HG03095 (cell line): Measurements from ENCODE around the gene BRK1.
"Not testable (repeated sequence)": the region's sequence is repeated elsewhere in the genome, so short reads cannot be mapped to it uniquely, and the experiment has no call there.

Experiments
- ATAC-seq: cut with Tn5 transposase; IDR thresholded peaks from one replicate; pipeline ENCODE4 v1.9.1; 2021; ENCODE audit warnings: moderate library complexity; ENCODE audit not compliant: unreplicated experiment

BRK1 gene

GRCh38 chr3:10115326-10116137, at the start of gene BRK1:
TSS of gene BRK1 (plus strand) at chr3:10115675. CDS start at chr3:10115702, 27 bp downstream.
- peak; percentile 89 for ATAC-seq

GRCh38 chr3:10070077-10070476, 45.4 kb upstream of the BRK1 start:
- ATAC-seq = not testable (repeated sequence)

GRCh38 chr3:10074666-10075065, 40.8 kb upstream of the BRK1 start:
- no peak for ATAC-seq

DNA sequence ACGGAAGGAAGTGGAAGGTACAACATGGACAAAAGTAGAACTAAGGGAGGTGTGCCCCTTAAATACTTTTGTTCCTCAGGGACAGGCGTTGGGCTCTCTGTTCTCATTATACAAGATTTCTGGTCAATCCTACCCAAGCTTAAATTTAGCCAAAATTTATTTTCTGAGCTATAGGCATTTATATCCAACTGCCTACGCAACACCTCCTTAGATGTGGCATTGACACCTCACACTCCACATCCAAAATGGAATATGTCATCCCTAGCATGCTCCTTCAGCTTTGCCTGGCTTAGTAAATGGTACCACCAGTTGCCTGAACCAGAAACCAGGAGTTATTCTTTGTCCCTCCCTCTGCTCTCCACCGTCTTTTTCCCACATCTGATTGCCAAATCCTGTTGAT, 33.6 kb upstream of the BRK1 start:
- ATAC-seq = no peak

GRCh38 chr3:10085738-10086137, 29.7 kb upstream of the BRK1 start:
- ATAC-seq = no peak

DNA sequence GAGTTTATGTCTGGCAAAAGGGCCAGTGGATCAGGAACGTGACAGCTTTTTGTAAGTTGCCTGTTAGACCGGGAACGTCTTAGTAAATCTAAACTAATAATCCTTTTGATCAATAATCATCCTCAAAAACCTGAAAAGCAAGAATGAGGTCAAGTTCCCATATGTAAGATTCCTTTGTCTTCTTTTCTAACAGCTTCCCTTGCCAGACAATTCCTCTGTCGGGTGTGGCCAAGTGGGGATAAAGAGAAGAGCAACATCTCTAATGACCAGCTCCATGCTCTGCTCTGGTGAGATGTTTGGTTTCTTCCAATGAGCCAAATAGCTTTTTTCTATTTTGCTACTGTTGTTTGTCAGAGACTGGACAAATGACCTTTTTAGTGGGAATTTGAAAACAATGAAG, 27.2 kb upstream of the BRK1 start:
- ATAC-seq = no peak

DNA sequence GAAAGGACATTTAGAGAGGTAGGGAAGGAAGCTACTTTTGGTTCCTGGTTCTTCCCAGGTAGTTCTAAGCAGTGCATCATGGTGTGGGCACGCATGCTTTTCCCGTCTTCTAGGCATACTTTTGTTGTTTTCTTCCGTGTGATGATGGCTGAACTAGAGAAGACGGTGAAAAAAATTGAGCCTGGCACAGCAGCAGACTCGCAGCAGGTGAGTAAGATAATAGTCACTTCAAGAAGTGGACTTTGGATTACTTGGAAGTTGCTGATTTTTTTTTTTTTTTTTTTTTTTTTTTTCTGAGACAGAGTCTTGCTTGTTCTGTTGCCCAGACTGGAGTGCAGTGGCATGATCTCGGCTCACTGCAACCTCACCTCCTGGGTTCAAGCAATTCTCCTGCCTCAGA, 25.3 kb upstream of the BRK1 start:
- no peak for ATAC-seq

DNA sequence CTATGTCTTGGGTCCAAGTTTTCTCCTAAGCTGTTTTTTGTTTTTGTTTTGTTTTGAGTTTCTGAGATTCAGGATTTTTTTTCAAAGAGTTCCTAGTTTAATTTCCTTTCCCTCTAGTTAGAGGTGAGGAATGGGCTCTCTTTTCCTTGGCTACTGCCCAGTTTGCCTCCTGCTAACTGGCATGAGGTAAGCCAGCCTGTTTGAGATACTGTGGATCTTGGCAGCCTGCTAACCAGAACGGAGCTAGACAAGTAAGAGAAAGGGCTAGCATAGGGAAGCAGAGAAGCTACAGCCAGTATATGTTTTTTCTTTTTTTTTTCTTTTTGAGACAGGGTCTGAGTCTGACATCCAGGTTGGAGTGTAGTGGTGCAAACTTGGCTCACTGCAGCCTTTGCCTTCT, 24.7 kb upstream of the BRK1 start:
- not testable (repeated sequence) for ATAC-seq

DNA sequence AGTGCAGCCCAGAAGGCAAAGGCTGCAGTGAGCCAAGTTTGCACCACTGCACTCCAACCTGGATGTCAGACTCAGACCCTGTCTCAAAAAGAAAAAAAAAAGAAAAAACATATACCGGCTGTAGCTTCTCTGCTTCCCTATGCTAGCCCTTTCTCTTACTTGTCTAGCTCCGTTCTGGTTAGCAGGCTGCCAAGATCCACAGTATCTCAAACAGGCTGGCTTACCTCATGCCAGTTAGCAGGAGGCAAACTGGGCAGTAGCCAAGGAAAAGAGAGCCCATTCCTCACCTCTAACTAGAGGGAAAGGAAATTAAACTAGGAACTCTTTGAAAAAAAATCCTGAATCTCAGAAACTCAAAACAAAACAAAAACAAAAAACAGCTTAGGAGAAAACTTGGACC, 24.1 kb upstream of the BRK1 start:
- not testable (repeated sequence) for ATAC-seq

GRCh38 chr3:10093678-10094077, 21.8 kb upstream of the BRK1 start:
- ATAC-seq = no peak

DNA sequence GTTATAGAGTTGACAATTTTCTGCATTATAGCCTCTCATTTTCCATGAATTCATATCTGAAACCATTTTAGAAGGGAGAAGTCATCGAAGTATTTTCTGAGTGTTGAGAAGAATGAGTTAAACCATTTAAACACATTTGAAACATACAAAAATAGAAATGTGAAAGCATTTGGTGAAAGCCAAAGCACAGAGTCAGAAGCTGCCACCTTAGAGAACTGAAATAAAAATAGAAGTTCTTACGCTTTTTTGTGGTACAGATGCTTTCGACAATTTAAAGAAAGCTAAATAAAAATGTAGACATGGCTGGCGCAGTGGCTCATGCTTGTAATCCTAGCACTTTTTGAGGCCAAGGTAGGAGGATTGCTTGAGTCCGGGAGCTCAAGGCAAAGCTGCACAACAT, 16.4 kb upstream of the BRK1 start:
- no peak for ATAC-seq

- ATAC-seq = no peak
Observed at GRCh38 chr3:10106919-10107318, 8.6 kb upstream of the BRK1 start.

DNA sequence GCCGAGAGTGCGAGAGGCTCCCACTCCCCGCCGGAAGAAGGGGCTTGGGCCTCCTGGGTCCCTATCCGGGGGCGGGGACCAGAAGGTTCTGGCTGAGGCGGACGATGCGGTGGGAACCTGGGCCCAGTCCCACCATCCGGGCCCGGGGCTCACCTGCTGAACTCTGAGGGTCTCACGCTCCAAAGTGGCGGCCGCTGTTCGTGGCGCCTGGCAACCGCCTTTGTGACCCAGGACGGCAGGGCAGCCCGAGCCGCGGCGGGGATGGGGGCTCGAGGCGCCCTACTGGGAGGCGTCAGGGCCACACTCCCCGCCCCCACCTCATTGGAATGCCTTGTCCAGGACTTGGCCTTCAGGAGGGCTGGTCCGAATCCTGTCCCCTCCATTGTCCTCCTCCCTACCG, 7.4 kb upstream of the BRK1 start, which contains the start of gene FANCD2OS:
Gene FANCD2OS (minus strand): TSS at position 165 of the 400 bp plus-strand sequence. CDS start 3,481 bp downstream, outside the sequence.
- no peak for ATAC-seq

- ATAC-seq = peak; percentile 16
Observed at GRCh38 chr3:10116138-10116460, 624 bp downstream of the BRK1 start.

GRCh38 chr3:10116928-10117327, 1.5 kb downstream of the BRK1 start:
- no peak for ATAC-seq

- ATAC-seq = no peak
Observed at GRCh38 chr3:10119376-10119775, 3.9 kb downstream of the BRK1 start.

- no peak for ATAC-seq
Observed at GRCh38 chr3:10121064-10121463, 5.6 kb downstream of the BRK1 start.

DNA sequence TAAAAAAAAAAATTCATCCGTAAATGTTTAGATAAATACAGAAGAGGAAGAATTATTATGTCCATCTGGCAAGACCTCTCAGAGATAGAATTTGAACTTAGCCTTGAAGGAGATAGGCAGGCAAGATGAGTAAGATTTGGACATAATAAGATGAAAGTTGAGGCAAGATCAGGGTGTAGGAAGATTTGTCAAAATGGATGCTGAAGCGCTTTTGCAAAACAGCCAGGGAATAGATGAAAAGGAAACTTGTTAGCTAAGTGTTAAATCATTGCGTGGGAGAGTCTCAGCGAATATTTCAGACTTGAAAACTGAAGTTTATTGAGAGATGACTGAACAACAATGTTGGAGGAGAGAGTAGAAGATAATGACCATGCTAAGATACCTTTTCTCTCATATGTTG, 7.2 kb downstream of the BRK1 start:
- no peak for ATAC-seq

GRCh38 chr3:10135872-10136271, 20.4 kb downstream of the BRK1 start:
- ATAC-seq = not testable (repeated sequence)

- no peak for ATAC-seq
Observed at GRCh38 chr3:10136426-10137005, 21.0 kb downstream of the BRK1 start.

DNA sequence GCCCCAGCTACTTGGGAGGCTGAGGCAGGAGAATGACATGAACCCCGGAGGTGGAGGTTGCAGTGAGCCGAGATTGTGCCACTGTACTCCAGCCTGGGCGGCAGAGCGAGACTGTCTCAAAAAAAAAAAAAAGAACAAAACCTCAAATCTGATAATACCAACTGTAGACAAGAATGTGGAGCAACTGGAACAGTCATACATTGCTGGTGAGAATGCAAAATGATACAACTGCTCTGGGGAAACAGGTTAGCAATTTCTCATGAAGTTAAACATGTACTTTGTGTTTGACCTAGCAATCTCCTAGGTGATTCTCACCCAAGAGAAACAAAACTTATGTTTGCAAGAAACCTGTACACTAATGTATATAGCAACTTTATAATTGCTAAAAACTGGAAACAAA, 21.7 kb downstream of the BRK1 start:
- no peak for ATAC-seq

DNA sequence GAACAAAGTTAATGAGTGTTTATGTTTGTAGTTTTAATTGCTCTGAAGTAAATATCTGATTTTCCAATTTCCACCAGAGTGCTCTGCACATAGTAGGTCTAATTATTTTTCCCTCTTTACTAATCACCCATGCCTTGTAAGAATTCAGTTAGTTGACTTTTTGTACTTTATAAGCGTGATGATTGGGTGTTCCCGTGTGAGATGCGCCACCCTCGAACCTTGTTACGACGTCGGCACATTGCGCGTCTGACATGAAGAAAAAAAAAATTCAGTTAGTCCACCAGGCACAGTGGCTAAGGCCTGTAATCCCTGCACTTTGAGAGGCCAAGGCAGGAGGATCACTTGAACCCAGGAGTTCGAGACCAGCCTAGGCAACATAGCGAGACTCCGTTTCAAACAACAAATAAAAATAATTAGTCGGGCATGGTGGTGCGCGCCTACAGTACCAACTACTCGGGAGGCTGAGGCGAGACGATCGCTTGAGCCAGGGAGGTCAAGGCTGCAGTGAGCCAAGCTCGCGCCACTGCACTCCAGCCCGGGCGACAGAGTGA, 25.6 kb downstream of the BRK1 start:
- no peak for ATAC-seq
